T-helper 9 cell (primary cell): Measurements from ENCODE around the gene BIK.
"Not testable (repeated sequence)": the region's sequence is repeated elsewhere in the genome, so short reads cannot be mapped to it uniquely, and the experiment has no call there.

ENCODE experiments used
- DNase-seq: peaks from one replicate; pipeline ENCODE4 v3.0.0-alpha.2; 2020

The BIK gene

DNA sequence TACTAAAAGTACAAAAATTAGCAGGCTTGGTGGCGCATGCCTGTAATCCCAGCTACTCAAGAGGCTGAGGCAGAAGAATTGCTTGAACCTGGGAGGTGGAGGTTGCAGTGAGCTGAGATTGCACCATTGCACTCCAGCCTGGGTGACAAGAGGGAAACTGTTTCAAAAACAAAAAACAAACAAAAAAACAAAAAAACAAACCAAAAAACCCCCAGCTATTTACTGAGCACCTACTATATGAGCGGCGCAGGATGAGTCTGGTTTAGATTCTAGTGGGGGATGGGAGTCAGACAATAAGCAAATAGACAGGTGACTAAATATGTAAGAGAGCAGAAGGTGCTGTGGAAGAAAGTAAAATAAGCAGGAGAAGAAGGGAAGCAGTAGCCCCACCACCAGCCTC lies 5.6 kb upstream of the BIK start:
- DNase-seq: not testable (repeated sequence)

DNA sequence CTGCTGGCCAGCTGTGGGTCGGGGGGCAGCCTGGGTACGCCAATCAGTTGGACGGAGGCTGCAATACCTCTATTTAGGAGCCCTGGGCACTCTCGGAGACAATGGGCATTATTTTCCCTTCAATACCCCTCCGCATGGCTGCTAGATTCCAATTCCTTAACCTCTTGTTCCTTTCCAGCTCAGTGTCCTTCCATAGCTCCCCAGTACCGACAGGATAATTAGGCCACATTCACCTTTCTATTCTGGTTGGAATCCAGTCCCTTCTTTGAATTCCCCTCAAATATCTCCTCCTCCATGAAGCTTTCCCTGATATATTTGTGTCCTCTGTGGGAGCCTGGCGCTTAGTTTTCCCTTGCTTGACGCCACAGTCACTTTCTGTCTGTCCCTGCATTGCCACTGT lies 4.2 kb upstream of the BIK start:
- DNase-seq: no peak

DNA sequence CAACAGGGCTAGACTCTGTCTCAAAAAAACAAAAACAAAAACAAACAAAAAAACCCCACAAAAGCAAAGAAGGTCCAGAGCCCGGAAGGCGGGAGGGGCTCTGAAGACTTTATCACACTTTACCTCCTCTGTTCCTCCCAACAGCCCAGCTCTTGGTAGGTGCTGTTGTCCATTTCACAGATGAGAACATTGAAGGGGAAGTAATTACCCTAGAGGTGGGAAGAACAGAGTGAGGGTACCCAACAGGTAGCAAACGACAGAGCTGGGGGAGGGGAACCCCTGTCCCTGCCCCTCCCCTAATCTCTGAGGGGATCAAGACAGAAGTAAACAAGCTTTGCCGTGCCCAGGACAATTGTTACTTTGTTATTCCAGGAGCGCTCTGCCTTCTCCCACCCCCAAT lies 1.0 kb upstream of the BIK start:
- no peak for DNase-seq

- DNase-seq: no peak
Measured at GRCh38 chr22:43109921-43110443, 568 bp upstream of the BIK start.

DNA sequence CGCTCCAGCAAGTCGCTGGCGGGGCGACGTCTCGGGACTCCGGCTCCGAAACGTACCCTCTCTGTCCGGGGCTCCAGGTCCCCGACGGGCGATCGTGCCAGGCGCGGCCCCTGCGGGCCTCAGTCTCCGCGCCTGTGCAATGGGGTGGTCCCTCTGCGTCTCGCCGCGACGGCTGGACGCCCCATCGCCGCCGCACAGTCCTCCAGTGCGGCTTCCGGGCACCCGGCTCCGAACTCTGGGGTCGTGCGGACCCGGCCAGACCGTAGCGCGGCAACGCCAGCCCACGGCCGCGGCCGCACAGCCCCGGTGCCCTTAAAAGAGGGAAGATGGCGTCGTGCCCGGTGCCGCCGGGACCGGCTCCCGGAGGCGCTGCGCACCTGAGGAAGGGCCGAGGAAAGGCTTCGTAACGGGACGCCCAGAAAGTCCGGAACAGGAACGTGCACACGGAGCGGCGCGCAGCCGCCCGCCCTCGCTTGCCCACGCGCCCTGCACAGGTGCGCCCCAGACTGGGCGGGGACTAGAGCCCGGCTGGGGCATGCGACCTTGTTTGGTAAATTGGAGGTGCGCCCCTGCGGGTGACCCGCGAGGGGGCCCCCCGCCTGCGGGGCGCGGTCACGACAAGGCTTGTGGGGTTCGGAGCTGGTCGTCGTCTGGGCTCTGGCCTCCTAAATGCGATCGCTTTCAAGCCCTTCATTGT lies 525 bp downstream of the BIK start:
- DNase-seq: peak; percentile 32

DNA sequence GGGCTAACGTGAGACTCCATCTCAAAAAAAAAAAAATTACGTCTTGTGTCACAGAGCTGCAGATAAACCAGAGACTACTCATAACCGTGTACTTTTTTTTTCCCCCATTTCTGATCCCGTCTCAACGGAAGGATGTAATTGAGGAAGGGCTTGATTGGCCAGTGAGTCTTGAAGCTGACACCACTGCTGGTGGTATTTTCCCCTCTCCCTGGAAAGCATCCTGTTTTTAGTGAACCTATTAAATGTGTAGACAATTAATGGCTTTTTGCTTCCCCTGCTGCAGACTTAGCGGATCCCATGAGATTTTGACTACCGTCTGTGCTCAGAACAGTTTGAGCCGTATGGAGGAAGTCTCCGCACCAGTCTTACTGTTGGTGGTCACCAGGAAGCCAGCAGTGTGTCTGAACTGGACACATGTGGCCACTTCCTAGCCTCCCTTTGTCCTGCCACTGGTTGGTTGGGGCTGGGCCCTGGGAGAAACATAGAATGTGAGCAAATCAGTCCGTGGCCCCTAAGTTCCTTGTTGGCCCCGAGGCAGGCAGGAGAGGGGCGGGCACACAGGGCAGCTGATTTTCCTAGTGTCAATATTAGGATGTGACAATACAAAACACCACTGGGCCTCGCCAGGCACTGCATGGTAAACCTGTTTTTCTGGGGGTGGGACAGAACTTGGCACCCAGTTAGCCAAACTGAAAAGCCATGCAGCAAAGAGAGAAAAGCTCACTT lies 3.1 kb downstream of the BIK start:
- DNase-seq: no peak

- DNase-seq: no peak
Measured at GRCh38 chr22:43114958-43115357, 4.4 kb downstream of the BIK start.

DNA sequence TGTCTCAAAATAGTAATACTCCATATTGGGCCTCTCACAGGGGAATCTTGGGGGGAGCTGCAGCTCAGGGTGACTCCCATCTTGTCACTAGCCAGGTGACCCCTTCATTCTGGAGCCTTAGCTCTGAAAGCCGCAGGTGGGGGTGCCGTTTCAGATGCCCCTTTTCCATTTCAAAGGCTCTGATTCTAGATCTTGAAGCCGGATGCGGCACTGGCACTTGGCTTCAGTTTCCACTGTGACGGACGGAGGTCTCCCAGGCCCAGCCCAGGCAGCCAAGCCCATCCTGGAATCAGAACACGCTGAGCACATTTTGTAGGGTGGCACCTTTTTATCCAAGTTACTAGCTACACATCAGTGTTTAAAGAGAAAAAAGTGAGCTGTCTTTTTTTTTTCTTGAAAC lies 6.4 kb downstream of the BIK start:
- DNase-seq: no peak

GRCh38 chr22:43118024-43118849 lies 7.7 kb downstream of the BIK start:
- no peak for DNase-seq

GRCh38 chr22:43118953-43119458 lies 8.5 kb downstream of the BIK start:
- no peak for DNase-seq

- no peak for DNase-seq
Measured at GRCh38 chr22:43126501-43127165, 16.1 kb downstream of the BIK start.

- no peak for DNase-seq
Measured at GRCh38 chr22:43127166-43127908, 16.8 kb downstream of the BIK start.

GRCh38 chr22:43128116-43128515 lies 17.6 kb downstream of the BIK start:
- no peak for DNase-seq

- no peak for DNase-seq
Measured at GRCh38 chr22:43128928-43129424, 18.4 kb downstream of the BIK start.

DNA sequence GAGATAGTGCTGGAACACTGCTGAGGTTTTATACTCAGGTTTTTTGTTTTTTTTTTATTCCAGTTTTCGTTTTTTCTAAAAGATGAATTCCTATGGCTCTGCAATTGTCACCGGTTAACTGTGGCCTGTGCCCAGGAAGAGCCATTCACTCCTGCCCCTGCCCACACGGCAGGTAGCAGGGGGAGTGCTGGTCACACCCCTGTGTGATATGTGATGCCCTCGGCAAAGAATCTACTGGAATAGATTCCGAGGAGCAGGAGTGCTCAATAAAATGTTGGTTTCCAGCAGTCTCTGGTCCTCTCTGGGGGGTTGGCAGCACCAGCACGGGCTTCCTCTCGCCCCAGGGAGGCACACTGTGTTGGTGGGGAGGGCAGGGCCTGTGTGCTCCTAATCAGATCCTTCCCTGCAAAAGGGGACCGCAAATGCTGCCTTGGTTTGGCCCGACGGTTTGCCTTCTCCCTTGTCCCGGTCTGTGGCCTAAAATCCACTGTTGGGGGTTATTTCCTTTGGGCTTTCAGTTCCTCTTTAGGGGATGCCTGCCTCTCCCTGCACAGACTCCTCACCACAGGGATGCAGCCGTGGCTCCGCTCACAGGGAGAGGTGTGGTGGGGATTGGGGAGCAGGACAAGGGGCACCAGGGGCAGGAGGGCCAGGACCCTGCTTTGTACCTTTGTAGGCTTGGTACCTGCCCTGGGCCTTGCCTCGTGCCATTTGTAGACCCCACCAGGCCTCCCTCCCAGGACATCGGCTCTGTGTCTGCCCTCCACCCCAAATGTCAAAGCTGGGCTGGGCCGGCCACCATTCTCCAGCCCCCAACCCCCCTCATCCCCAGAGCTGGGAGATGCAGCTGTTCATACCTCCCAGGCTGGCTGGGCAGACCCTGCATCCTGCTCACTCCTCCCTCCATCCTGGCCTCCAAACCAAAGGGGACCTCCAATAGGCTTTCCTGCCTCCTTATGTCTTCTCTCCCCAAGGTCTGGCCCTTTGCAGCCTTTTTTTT lies 19.2 kb downstream of the BIK start:
- no peak for DNase-seq

GRCh38 chr22:43131773-43132501 lies 21.4 kb downstream of the BIK start:
- DNase-seq: no peak

DNA sequence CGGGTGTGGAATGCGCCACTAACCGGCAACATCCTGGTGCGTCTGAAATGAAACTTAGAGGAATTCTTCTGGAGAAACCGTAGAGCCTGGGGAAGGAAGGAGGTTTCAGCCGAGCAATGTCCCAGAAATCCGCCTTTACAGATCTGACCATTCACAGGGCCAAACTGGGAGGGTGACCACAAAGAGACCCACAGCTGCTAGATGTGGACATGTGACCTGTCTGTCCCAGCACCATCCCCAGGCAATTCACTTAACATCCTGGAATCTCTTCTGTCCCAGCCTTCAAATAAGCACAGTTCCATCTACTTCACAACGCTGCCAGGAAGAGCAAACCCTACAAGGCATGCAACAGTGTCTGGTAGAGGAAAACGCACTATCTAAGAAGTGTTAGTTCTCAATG lies 22.9 kb downstream of the BIK start:
- DNase-seq: no peak

GRCh38 chr22:43134553-43134952 lies 24.0 kb downstream of the BIK start:
- DNase-seq: no peak

DNA sequence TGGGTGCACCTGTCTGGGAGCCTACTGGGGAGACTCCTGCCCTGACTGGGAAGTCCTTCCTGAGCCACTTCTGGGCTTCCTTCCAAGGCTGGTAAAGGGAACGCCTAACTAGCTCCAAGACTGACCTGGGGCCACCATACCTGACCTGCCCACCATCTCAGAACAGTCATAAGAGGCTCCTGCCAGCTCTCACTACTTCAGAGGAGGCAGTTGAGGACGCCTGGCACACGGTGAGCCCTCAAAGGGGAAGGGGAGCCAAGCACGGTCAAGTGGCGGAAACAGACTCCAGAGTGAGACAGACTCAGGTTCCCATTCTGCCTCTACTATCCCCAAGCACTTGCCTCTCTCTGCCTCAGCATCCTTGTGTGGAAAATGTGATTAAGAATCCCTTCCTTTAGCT lies 25.0 kb downstream of the BIK start:
- no peak for DNase-seq

- DNase-seq: no peak
Measured at GRCh38 chr22:43136255-43136654, 25.7 kb downstream of the BIK start.
